Retina (tissue), 1 donor: ENCODE data around the gene SUSD5.
"Not testable (repeated sequence)": the region's sequence is repeated elsewhere in the genome, so short reads cannot be mapped to it uniquely, and the experiment has no call there.

Experiments
- DNase-seq: peaks from one replicate; pipeline ENCODE4 v3.0.0-alpha.2; 2016

The SUSD5 gene

DNA sequence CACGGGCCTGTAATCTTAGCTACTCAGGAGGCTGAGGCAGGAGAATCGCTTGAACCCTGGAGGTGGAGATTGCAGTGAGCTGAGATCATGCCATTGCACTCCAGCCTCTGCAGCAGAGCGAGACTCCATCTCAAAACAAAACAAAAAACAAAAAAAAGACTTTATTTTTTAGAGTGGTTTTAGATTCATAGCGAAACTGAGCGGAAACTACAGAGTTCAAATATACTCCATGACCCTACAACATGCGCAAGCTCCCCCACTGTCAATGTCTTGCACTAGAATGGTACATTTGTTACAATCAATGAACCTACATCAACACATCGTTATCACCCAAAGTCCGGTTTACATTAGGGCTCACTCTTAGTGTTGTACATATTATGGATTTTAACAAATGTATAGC lies 107.0 kb downstream of the SUSD5 start:
- no peak for DNase-seq

GRCh38 chr3:33106854-33107253 lies 111.8 kb downstream of the SUSD5 start:
- DNase-seq = not testable (repeated sequence)

- no peak for DNase-seq
Observed at GRCh38 chr3:33105341-33105948, 113.2 kb downstream of the SUSD5 start.

GRCh38 chr3:33104803-33105202 lies 113.8 kb downstream of the SUSD5 start:
- no peak for DNase-seq

- DNase-seq = no peak
Observed at GRCh38 chr3:33103480-33103879, 115.1 kb downstream of the SUSD5 start.

DNA sequence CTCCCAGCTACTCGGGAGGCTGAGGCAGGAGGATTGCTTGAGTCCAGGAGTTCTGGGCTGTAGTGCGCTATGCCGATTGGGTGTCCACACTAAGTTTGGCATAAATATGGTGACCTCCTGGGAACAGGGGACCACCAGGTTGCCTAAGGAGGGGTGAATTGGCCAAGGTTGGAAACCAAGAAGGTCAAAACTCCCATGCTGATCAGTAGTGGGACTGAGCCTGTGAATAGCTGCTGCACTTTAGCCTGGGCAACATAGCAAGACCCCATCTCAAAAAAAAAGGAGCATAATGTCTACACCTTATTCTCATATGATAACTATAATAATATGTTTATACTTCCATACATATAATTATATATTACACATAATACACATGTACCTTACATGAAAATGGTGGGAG lies 115.6 kb downstream of the SUSD5 start:
- no peak for DNase-seq

DNA sequence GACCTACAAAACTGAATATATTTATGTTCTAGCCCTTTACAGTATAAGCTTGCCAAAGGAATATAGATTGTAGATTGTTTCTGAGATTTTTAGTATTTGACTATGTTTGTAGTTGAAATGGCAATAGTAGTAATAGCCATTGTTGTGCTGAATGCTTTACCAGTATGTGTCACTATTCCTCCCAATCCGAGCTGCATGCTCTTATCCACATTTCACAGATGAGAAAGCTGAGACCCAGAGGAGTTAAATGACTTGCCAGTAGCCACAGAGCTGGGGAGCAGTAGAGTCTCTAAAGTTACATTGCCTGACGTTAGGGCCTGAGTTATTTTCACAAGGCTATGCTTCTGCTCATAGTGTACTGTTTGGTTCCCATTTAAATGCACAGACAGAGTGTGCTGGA lies 118.4 kb downstream of the SUSD5 start:
- DNase-seq = no peak
